Measurements from ENCODE around the gene RSRC1.

DNA sequence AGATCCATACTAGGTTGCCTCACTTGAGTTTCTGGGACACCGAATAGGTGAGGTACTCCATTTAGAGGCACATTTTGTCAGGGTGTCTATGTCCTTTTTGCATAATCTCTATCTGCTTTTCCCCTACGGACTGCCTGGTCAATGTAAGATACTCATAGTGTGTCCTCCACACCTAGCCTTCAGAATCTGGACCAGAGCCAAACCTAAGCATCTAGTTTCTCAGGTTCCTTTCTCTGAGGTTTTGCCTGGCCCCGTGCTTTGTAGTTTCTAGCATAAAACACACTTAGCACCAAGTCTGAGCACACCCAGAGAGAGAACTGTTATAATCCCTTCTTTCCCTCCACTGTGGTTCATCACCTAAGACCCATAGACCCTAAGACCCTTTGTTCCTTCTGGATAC is 355.2 kb downstream of the RSRC1 start:
- no peak for TF ChIP-seq POLR2AphosphoS5 (IDR thresholded peaks at IDR 0.05; ENCODE audit: low read depth, low read length)
- TF ChIP-seq POLR2A (IDR thresholded peaks at IDR 0.05; ENCODE audit: insufficient read depth in 1 of 2, low read depth in 2 of 2, low read length in 2 of 2), result no peak
- TF ChIP-seq, protein P1, sequence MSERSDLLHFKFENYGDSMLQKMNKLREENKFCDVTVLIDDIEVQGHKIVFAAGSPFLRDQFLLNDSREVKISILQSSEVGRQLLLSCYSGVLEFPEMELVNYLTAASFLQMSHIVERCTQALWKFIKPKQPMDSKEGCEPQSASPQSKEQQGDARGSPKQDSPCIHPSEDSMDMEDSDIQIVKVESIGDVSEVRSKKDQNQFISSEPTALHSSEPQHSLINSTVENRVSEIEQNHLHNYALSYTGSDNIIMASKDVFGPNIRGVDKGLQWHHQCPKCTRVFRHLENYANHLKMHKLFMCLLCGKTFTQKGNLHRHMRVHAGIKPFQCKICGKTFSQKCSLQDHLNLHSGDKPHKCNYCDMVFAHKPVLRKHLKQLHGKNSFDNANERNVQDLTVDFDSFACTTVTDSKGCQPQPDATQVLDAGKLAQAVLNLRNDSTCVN (CRISPR knock-in tag; IDR thresholded peaks at IDR 0.05; ENCODE audit: borderline replicate concordance), result no peak
- TF ChIP-seq, protein P2, sequence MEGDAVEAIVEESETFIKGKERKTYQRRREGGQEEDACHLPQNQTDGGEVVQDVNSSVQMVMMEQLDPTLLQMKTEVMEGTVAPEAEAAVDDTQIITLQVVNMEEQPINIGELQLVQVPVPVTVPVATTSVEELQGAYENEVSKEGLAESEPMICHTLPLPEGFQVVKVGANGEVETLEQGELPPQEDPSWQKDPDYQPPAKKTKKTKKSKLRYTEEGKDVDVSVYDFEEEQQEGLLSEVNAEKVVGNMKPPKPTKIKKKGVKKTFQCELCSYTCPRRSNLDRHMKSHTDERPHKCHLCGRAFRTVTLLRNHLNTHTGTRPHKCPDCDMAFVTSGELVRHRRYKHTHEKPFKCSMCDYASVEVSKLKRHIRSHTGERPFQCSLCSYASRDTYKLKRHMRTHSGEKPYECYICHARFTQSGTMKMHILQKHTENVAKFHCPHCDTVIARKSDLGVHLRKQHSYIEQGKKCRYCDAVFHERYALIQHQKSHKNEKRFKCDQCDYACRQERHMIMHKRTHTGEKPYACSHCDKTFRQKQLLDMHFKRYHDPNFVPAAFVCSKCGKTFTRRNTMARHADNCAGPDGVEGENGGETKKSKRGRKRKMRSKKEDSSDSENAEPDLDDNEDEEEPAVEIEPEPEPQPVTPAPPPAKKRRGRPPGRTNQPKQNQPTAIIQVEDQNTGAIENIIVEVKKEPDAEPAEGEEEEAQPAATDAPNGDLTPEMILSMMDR (CRISPR knock-in tag; IDR thresholded peaks at IDR 0.05), result no peak
- no peak for TF ChIP-seq IKZF1 (IDR thresholded peaks at IDR 0.05)
- TF ChIP-seq, protein P3, sequence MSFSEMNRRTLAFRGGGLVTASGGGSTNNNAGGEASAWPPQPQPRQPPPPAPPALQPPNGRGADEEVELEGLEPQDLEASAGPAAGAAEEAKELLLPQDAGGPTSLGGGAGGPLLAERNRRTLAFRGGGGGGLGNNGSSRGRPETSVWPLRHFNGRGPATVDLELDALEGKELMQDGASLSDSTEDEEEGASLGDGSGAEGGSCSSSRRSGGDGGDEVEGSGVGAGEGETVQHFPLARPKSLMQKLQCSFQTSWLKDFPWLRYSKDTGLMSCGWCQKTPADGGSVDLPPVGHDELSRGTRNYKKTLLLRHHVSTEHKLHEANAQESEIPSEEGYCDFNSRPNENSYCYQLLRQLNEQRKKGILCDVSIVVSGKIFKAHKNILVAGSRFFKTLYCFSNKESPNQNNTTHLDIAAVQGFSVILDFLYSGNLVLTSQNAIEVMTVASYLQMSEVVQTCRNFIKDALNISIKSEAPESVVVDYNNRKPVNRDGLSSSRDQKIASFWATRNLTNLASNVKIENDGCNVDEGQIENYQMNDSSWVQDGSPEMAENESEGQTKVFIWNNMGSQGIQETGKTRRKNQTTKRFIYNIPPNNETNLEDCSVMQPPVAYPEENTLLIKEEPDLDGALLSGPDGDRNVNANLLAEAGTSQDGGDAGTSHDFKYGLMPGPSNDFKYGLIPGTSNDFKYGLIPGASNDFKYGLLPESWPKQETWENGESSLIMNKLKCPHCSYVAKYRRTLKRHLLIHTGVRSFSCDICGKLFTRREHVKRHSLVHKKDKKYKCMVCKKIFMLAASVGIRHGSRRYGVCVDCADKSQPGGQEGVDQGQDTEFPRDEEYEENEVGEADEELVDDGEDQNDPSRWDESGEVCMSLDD (CRISPR knock-in tag; IDR thresholded peaks at IDR 0.05; ENCODE audit: borderline replicate concordance), result no peak
- TF ChIP-seq SIN3A (IDR thresholded peaks at IDR 0.05; ENCODE audit: borderline replicate concordance, low read depth, low read length), result no peak
- no peak for TF ChIP-seq ZNF747 (CRISPR knock-in tag; IDR thresholded peaks at IDR 0.05; ENCODE audit: borderline replicate concordance)
- TF ChIP-seq, protein P4, sequence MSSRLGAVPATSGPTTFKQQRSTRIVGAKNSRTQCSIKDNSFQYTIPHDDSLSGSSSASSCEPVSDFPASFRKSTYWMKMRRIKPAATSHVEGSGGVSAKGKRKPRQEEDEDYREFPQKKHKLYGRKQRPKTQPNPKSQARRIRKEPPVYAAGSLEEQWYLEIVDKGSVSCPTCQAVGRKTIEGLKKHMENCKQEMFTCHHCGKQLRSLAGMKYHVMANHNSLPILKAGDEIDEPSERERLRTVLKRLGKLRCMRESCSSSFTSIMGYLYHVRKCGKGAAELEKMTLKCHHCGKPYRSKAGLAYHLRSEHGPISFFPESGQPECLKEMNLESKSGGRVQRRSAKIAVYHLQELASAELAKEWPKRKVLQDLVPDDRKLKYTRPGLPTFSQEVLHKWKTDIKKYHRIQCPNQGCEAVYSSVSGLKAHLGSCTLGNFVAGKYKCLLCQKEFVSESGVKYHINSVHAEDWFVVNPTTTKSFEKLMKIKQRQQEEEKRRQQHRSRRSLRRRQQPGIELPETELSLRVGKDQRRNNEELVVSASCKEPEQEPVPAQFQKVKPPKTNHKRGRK (CRISPR knock-in tag; IDR thresholded peaks at IDR 0.05), result no peak

Measured in HepG2 (cell line).